ENCODE data around the gene PTAR1.
A peak's percentile ranks its signal among the peaks of the same experiment; 100 is the strongest.
"Not testable (repeated sequence)": the region's sequence is repeated elsewhere in the genome, so short reads cannot be mapped to it uniquely, and the experiment has no call there.

PTAR1 gene, protein sequence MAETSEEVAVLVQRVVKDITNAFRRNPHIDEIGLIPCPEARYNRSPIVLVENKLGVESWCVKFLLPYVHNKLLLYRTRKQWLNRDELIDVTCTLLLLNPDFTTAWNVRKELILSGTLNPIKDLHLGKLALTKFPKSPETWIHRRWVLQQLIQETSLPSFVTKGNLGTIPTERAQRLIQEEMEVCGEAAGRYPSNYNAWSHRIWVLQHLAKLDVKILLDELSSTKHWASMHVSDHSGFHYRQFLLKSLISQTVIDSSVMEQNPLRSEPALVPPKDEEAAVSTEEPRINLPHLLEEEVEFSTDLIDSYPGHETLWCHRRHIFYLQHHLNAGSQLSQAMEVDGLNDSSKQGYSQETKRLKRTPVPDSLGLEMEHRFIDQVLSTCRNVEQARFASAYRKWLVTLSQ

DNA sequence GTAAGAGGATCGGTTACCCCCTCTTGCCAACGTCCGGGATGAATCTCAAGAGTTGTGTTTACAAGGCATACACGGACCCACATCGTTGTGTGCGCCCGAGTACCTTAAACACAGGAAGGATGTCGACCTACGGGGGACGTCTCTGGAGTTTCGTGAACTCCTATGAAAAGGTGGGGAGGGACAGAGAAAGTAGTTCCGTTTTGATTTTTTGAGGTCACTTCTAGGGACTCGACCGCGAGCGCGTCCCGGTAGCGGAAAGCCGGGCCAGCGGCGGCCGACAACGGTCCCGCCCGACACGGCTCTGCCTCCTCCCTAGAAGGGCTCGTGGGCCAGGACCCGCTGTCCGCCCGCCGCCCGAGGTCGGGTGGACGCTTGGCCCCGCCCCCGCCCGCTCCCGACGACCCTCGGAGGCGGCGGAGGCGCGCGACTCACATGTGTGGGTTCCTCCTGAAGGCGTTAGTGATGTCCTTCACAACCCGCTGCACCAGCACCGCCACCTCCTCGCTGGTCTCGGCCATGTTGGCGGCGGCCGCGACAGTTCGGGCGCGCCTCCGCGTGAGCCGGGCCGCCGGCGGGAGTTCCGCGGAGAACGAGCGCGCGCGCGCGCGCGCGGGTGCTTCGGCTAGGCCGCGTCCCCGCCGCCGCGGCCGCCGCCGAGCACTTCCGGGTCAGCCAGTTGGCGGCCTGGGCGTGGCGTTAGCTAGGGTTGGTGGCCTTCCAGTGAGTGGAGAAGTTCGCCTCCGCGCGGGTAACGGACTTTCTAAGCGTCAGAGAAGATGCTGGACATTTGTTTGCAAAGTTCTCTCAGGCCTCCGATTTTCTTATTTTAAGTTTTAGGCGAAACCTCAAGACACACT lies at the start of gene PTAR1:
Gene PTAR1 (minus strand): TSS at position 591 of the 857 bp plus-strand sequence. CDS start 73 bp downstream, at position 518.
- DNase-seq = peak; percentile 84 to 88

DNA sequence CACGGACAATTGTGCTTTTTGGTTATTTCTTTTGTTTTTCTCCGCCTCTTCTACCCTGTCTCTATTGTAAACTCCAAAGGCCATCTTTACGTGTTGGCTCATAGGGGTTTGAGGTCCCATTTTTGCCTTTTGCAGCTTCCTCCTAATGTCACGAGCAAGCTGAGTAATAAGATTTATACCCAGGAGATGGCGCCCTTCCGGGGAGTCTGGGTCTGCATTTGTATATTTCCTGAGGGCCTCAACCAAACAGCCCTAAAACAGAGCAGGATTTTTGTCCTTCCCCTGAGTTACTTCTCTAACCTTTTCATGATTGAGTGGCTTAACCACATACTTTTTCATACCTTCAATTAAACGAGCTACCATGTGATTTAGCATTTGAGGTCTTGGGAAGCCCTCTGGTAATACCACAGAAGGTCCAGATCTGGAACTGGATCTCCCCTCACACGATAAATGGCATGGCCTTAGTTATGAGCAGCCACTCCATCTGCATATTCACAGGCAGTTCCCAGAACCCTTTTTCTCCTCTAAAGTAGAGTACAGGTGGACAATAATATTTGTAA lies 49.6 kb upstream of the PTAR1 start:
- peak in 1 of 2 donors; percentile 12 for DNase-seq

DNA sequence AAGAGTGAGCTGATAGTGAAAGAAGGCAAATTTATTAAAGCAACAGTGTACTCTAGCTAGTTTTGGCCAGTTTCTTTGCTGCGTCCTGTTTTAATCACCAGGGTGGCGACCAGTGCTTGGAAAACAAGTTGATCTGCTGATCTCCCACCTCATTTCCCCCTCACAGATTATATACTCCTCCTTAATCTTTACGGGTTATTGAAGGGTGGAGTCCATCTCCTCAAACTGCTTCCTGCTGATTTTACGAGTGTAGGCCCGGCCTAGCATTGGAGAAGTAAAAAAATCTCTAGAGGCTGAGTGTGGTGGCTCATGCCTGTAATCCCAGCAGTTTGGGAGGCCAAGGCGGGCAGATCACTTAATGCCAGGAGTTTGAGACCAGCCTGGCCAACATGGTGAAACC lies 46.8 kb upstream of the PTAR1 start:
- no peak for DNase-seq

DNA sequence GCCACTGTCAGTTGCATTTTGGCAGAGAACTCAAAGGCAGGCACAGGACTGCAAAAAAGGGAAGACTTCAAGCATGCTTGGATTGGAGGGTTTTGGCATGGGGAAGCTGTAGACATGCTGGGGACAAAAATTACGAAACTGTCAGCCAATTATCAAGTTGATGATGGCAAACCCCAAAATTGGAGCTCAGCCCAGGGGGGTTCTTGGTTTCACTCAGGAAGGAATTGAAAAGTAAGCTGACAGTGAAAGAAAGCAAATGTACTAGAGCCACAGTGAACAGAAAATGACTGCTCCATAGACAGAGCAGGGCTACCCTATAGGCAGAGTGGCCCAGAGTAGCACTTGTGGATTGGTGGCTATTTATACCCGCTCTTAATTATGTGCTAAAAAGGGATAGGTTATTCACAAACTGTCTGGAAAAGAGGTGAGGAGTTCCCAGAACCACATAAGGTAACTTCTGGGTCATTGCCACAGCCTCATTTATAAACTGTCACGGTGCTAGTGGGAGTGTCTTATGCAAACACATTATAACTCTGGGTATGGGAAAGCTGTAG lies 46.2 kb upstream of the PTAR1 start:
- DNase-seq = no peak

DNA sequence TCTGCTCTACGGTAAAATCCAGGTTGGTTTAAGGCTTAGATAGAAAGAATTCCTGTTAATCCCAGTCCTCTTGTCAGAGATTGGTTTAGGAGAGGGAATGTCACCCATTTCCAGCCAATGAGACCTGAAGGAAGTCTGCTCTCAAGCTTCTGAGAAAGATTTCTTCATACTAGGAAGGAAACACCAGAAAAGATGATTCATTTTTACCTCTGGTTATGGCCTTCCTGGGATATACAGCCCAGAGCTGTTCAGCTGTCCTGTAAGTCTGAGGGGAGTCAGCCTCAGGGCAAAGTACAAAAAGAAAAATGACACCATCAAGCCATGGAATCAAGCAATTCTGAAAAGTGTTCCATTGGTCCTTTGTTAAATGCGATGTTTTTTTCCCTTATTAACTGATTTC lies 42.2 kb upstream of the PTAR1 start:
- DNase-seq = no peak

DNA sequence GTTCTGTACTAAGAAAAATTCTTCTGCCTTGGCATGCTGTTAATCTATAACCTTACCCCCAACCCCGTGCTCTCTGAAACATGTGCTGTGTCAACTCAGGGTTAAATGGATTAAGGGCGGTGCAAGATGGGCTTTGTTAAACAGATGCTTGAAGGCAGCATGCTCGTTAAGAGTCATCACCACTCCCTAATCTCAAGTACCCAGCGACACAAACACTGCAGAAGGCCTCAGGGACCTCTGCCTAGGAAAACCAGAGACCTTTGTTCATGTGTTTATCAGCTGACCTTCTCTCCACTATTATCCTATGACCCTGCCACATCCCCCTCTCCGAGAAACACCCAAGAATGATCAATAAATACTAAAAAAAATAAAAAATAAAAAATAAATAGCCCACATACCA lies 40.2 kb upstream of the PTAR1 start:
- not testable (repeated sequence) for DNase-seq

DNA sequence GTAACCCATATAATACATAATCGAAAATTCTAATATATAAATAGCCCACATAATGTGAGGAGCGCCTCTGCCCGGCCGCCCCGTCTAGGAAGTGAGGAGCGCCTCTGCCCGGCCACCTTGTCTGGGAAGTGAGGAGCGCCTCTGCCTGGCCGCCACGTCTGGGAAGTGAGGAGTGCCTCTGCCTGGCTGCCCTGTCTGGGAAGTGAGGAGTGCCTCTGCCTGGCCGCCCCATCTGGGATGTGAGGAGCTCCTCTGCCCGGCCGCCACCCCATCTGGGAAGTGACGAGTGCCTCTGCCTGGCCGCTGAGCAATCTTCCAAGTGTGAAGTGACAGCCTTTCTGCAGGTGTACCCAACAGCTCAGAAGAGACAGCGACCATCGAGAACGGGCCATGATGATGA lies 39.7 kb upstream of the PTAR1 start:
- not testable (repeated sequence) for DNase-seq

DNA sequence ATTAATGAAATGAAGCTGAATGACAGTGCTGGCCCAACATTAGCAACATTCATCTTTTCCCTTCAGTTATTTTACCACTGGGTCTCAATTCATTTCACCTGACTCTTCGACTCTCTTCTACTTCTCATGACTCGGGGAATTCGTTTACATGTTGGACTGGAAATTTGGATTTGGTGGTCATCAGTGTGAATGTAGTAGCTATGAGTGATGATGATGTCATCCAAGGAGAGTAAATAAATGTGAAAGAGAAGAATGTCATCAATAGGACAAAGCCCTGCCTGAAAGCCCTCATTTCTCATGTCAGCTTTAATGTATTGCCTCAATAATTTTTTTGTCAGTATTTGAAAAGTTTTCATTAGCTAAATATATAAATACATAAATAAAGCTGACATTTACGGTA lies 38.9 kb upstream of the PTAR1 start:
- no peak for DNase-seq

DNA sequence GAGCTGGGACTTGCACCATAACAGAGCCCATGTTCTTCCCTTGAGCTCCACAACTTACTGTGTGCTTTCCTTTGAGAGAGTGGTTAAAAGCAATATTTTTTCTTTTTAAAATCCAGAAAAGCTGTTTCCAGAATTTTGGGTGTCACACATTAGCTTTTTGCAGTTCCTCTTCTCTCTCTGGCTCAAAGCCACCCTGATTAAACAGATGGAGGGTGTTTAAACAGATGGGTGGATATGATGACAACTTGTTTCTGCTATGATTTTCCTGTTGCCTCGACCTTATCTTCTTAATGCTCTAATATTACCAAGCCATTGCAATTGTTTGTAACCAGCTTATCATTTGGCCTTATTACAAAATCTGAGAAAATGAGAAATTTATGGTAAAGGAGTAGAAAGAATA lies 37.9 kb upstream of the PTAR1 start:
- no peak for DNase-seq

DNA sequence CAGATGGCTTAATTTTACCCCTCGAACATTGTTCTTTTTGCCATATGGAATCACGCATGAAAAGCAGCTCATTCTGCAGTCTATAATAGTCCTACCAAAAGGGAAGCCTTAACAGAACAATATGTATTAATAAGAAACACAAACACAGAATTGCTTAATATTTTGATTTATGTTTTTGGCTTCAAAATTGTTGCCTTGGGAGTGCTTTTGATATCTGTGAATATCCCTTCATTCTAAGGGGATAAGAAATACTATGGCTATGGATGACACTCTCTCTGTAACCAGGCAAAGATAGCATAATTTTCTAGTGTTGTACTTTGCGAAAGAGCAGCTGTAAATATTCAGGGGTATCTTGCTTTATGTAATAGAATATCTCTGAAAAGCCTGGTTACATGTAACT lies 34.5 kb upstream of the PTAR1 start:
- DNase-seq = no peak

DNA sequence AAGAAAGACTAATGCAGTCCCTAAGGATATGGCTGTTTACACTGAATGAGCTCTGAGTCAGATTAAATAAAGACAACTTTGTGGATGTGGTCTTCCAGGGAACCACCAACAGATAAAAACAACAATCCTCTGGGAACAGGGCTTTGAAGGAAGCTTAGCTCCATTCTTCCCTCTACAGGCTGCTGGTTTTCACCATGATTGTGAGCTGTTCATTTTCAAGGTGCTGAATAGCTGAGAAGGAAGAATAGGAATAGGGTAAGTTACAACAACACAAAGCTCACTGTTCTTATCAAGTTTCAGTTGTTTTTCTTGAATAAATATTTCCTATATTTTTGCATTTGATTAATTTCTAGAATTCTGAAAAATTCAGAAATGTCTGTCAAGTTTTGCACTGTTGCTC lies 25.9 kb upstream of the PTAR1 start:
- no peak for DNase-seq

DNA sequence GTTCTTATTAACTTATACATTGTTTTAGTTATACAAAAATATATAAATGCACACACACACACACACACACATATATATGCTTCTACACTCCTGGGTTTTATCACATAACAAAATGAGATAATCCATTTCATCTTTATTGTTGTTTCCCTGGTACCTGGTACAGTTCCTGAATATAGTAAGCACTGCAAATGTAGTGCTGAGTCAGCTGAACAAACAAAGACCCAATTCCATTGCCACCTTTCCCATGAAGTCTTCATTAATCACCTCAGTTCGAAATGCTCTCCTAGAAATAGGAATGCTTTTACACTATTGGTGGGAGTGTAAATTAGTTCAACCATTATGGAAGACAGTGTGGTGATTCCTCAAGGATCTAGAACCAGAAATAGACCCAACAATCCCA lies 13.4 kb upstream of the PTAR1 start:
- DNase-seq = no peak

DNA sequence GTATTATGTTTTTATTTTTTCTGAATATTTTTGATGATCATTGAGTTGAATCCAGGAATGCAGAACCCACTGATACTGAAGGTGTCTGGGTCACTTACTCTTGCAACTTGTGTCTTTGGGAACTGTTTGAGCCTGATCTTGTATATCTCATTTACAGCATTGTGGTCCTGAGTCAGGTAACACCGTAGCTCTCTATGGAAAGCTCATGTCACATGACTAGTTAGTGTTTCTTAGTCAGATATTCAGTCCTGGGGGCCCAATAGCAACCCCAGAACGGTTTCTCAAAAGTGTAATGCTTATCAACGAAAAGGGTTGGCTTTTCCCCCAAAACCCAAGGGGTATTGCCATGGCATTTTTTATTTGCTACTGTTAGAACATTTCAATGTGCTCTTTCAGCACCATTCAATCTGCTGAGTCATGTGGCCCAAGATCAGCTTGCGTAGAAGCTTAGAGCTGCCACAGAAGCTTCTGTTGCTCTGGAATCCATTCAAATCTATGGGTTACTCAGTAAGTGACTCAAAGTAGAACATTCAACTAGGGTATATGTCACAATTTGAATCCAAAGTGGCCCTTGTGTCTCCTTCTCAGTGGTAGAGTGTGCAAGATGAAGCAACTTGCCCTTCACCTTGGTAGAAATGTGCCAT lies 12.1 kb upstream of the PTAR1 start:
- DNase-seq = no peak

DNA sequence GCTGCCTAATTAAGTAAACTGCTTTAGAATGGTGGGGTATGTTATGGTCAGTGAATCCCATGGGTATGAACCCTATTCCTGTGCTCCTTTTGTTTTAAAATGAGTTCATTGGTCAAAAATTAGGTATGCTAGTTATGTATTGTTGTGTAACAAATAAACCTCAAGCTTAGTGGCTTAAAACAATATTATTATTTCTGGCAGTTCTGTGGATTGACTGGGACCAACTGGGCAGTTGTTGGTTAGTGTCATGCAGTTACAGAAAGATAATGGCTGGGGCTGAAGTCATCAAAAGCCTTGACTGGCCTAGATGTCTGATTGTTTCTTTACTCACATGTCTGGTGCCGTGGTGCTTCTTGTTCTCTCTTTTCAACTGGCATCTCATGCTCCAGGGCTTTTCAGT lies 8.9 kb upstream of the PTAR1 start:
- DNase-seq = no peak

DNA sequence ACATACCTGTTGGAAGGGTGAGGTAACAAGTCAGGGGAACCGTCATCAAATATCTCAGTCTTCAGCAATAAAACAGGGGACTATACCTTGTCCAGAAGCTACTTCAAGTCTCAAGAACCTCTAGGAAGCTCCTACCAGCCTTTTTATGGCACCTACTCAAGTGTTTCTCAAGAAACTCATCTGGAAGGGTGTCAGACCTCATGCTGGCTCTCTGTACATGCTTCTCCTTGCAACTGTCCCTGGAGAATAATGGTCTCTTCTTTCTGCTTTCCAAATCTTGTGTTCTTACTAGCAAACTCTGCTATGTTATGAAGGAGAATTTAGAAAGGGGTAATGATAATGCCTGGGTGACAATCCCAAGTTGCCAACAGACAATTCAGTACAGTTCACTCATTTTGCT lies 8.3 kb upstream of the PTAR1 start:
- DNase-seq = no peak

DNA sequence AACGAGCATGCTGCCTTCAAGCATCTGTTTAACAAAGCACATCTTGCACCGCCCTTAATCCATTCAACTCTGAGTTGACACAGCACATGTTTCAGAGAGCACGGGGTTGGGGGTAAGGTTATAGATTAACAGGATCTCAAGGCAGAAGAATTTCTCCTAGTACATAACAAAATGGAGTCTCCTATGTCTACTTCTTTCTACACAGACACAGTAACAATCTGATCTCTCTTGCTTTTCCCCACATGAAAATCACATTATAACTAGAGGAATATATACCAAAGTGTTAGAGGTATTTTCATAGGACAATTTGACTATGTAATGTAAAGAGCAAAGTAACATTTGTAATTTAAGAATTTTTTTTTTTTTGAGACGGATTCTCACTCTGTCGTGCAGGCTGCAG lies 4.1 kb upstream of the PTAR1 start:
- DNase-seq = not testable (repeated sequence)

DNA sequence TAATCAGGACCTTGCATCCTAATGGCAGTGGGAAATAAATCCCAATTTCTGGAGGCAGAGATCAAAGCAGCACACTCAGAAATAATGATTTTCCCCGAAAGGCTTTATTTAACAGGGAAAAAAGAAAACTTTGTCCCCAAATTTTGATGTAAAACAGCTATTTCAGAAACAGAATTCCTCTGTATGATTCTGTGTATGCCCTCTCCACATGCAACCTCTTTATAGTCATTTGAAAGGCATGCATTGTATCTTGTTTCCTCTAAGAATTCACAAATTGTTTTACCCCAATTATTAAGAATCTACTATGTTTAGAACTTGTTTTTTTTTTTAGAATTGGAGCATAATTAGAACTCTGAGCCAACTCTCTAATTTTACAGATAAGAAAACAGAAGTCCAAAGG lies 2.7 kb upstream of the PTAR1 start:
- DNase-seq = no peak

DNA sequence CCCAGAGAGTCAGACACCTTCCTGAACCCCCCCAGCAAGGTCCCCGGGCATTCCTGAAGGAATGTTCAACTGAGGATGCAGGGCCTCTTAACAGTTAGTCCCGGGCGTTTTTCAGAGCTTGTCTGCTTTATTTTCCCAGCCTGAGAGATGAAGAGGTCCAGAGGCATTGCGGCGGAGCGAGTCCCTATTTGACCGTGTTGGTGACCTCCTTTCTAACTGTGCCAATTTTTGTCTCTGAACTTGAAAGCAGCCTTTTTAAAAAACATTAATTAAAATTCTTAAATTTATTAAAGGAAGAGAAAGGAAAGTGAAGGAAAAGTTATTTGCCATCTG lies 433 bp upstream of the PTAR1 start:
- no peak for DNase-seq

DNA sequence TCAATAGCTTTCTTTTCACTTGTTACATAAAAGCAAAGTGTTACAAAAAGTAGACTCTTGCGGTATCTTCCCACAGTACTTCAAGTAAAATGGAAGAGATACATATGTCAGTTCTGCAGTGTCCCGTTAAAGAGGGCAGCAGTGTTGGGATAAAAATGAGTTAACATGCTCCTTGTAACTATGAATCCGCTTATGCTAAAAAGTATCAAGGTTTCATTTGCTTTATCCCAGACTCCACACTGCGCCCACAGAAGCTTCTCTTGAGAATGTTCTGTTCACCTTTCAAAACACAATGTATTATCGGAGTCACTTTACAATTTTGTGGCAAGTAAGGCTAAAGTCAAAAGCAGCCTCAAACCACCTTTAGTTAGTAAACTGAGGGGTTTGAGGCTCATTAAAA lies 790 bp downstream of the PTAR1 start:
- no peak for DNase-seq

DNA sequence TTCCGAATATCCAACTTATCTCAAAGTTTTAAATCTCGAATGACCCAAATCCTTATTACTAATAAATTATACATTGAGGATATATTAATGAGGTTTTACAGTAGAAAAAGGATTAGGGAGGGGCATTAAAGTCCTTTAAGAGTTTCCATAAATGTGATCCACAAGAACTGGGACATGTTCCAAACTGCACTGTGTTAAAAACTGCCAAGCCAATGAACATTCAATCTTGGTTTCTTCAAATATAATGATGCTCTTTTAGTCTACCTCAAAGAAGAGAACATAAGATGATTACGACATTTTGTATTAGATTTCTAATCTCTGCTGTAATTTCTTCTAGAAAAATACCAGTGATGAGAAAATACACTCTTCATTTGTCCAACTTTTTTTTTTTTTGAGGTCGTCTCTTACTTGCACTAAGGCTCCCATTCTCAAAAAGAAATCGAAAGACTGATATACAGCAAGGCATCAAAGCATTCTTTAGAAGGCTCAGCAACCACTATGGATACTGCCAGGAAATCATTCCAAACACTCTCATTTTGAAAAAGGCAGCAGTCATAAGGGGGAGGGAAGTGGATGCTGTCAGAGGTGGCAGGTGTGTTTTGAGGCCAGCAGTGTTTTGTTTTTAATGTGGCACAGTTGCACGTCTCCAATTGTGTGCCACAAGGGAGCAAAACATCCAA lies 1.7 kb downstream of the PTAR1 start:
- DNase-seq = no peak

DNA sequence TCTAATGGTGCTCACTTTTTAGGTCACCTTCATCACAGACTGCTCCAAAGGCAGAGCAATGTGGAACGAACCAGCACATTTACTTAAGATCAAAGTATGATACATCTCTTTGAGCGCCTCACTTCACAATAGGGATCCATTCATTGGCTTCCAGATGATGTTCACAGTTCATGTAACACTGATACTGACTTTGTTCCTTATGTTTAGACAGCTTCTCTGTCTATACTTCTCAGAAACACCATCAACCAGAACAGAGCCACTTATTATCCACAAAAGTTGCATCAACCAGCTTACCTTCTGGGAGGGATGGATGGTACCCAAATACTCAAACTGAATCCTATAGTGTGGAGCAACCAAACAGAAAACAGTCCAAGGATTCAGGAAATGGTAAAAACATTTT lies 4.6 kb downstream of the PTAR1 start:
- DNase-seq = no peak

DNA sequence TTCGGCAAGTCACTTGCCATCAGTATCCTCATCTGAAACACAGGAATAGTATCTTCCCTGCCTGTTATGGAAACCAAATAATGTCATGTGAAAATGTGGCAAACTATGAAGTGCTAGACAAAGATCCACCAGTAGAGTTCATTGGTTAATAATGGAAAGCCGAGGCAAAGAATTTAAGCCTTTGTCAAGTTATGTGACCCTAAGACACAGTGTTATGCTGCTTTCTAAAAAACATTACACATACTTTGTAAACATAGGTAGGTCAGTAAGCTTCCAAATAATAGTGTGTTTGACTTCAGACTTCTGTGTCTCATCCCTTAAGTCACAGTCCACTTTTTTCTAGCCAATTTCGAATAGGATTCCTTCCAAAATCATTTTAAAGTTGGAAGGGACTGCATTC lies 6.0 kb downstream of the PTAR1 start:
- DNase-seq = no peak

DNA sequence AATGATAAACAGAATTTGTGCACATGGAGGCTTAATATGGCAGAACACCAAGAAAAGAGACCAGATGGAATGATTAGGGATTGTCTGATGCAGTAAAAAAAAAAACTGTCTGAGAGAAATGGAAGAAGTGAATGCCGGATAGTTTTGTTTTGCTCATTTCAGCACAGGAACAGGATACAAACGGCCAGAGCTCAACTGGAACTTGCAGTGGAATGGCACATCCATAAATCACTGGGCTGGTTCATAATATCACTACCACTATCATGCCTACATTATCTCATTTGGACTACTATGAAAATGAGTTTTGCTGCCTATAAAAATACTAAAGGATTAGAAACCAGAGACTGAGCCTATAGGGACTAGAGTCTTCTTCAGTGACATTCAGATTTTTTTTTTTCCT lies 9.7 kb downstream of the PTAR1 start:
- DNase-seq = no peak
